OCI-LY7 (cell line): Measurements from ENCODE around the gene CISH.

Source experiments
- CTCF ChIP-seq: fragments of 200-600 bp; sonication (generic); conservative IDR thresholded peaks from 2 replicates; pipeline ENCODE4 v1.5.1; 2014; ENCODE audit warnings: mild to moderate bottlenecking, antibody characterized with exemption, low read length, moderate library complexity, mixed read lengths
- EZH2phosphoT487 ChIP-seq: fragments of 200-600 bp; sonication (generic); IDR thresholded peaks from 2 replicates; pipeline ENCODE4 v1.6.1; 2018; ENCODE audit warnings: low read depth, borderline replicate concordance, mild to moderate bottlenecking, mixed run types, antibody characterized with exemption, low read length, moderate library complexity, mixed read lengths

- TF ChIP-seq CTCF (no peak), EZH2phosphoT487 (no peak)
Observed at GRCh38 chr3:50604628-50605588, 6.7 kb downstream of the CISH start.
